MM.1S (cell line): Measurements from ENCODE around the gene OTULIN.

ENCODE experiments used
- CTCF ChIP-seq: fragments of 300-600 bp; sonication (generic); IDR thresholded peaks from 2 replicates; pipeline ENCODE4 v1.5.1; 2016; ENCODE audit warnings: antibody characterized with exemption, low read length, mixed read lengths
- EZH2 ChIP-seq: fragments of 300-600 bp; sonication (generic); optimal IDR thresholded peaks from 2 replicates; pipeline ENCODE3; 2017; ENCODE audit warnings: low read depth, mild to moderate bottlenecking, antibody characterized with exemption, low read length, mixed read lengths

GRCh38 chr5:14742498-14742897 lies 78.0 kb downstream of the OTULIN start:
- TF ChIP-seq CTCF = no peak
- TF ChIP-seq EZH2 = no peak
